Measurements from ENCODE around the gene ERC1.

- TF ChIP-seq, protein P1, sequence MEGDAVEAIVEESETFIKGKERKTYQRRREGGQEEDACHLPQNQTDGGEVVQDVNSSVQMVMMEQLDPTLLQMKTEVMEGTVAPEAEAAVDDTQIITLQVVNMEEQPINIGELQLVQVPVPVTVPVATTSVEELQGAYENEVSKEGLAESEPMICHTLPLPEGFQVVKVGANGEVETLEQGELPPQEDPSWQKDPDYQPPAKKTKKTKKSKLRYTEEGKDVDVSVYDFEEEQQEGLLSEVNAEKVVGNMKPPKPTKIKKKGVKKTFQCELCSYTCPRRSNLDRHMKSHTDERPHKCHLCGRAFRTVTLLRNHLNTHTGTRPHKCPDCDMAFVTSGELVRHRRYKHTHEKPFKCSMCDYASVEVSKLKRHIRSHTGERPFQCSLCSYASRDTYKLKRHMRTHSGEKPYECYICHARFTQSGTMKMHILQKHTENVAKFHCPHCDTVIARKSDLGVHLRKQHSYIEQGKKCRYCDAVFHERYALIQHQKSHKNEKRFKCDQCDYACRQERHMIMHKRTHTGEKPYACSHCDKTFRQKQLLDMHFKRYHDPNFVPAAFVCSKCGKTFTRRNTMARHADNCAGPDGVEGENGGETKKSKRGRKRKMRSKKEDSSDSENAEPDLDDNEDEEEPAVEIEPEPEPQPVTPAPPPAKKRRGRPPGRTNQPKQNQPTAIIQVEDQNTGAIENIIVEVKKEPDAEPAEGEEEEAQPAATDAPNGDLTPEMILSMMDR (IDR thresholded peaks at IDR 0.05; ENCODE audit: low read length) = no peak
- TF ChIP-seq EZH2 (IDR thresholded peaks at IDR 0.05; ENCODE audit: borderline replicate concordance, low read length) = no peak
Observed at GRCh38 chr12:1322821-1323220, 331.8 kb downstream of the ERC1 start.

All from OCI-LY1 (cell line).